Loucy (cell line): Measurements from ENCODE around the gene SLC29A4.

ENCODE experiments used
- EZH2phosphoT487 ChIP-seq: fragments of 200-600 bp; IDR thresholded peaks from 2 replicates; pipeline ENCODE4 v1.6.1; 2018; ENCODE audit warnings: antibody characterized with exemption, mild to moderate bottlenecking, moderate library complexity, borderline replicate concordance
- TF ChIP-seq, protein P1 (sequence below): fragments of 200-600 bp; sonication (generic); conservative IDR thresholded peaks from 2 replicates; pipeline ENCODE4 v1.5.1; 2014; ENCODE audit warnings: mild to moderate bottlenecking, antibody characterized with exemption, low read length

DNA sequence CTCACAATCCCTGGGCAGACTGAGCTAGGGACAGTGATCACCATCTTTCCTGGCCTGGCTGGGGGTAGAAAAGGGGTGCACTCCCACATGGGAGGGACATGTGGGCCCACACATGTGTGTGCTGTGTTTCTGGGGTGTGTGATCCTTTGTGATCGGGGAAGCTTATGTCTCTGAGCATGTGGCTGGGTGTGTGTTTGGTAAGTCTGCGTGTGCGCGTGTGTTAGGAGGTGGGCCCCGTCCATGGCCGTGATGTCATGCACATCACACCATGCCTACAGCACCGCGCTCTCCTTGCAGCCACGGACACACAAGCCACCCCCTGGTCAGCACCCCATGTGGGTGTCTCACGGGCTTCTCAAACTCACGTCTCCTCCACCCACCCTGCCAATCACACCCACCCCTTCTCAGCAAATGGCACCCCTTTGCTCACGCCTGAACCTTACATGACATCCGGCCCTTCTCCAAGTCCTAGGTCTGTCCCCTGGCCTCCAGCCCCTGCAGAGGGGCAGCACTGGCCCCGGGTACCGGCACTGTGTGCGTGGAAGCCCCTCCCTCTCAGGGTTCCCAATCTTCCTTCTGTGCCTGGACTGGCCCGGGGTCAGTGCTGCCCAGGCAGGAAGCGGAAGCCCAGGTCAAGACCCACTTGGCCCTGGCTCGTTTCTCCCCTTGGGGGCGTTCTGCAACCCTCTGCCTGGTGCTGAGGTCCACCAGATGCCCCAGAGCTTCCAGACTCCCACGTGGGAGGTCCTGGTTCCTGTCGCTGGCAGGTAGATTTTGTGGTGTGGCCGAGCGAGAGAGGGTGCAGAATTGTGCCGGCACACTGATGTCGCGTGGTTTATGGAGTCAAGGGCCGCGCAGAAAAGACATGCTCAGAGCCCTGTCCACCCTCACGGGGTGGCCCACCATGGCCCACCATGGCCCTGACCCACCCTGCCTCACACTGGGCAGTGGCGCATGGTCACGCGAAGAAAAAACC lies 12.6 kb downstream of the SLC29A4 start:
- TF ChIP-seq, protein P1, sequence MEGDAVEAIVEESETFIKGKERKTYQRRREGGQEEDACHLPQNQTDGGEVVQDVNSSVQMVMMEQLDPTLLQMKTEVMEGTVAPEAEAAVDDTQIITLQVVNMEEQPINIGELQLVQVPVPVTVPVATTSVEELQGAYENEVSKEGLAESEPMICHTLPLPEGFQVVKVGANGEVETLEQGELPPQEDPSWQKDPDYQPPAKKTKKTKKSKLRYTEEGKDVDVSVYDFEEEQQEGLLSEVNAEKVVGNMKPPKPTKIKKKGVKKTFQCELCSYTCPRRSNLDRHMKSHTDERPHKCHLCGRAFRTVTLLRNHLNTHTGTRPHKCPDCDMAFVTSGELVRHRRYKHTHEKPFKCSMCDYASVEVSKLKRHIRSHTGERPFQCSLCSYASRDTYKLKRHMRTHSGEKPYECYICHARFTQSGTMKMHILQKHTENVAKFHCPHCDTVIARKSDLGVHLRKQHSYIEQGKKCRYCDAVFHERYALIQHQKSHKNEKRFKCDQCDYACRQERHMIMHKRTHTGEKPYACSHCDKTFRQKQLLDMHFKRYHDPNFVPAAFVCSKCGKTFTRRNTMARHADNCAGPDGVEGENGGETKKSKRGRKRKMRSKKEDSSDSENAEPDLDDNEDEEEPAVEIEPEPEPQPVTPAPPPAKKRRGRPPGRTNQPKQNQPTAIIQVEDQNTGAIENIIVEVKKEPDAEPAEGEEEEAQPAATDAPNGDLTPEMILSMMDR = no peak
- TF ChIP-seq EZH2phosphoT487 = no peak
